Transverse colon (tissue), 4 donors: ENCODE data around the gene MRPL11.

Experiments used
- CTCF ChIP-seq, 5 experiments: fragments of 200-600 bp in 3 of 5; fragments of 450-650 bp in 2 of 5; sonication (generic) in 3 of 5; IDR thresholded peaks; 1 replicate in 2 of 5; 2 replicates in 3 of 5; pipeline ENCODE4 v1.5.1; 2016 to 2017; ENCODE audit warnings: antibody characterized with exemption in 5 of 5, inconsistent platforms in 3 of 5, mild to moderate bottlenecking in 2 of 5, moderate library complexity in 1 of 5
- EP300 ChIP-seq: sonication (generic); formaldehyde crosslinking; IDR thresholded peaks from one replicate; pipeline ENCODE4 v1.6.1; 2017; ENCODE audit warnings: antibody characterized with exemption, low read depth
- POLR2A ChIP-seq: fragments of 450-650 bp; IDR thresholded peaks from one replicate; pipeline ENCODE4 v1.6.1; 2016; ENCODE audit warnings: antibody characterized with exemption, mild to moderate bottlenecking, moderate library complexity
- POLR2AphosphoS5 ChIP-seq, 3 donors: sonication (generic); formaldehyde crosslinking; IDR thresholded peaks; one replicate each; pipeline ENCODE4 v1.6.1; 2016; ENCODE audit warnings: antibody characterized with exemption in 3 of 3

GRCh38 chr11:66415423-66415822, 23.2 kb downstream of the MRPL11 start:
- TF ChIP-seq POLR2A (no peak), CTCF (IDR thresholded peaks at IDR 0.05) (no peak), POLR2AphosphoS5 (IDR thresholded peaks at IDR 0.05) (no peak), EP300 (no peak)
